ENCODE measurements around the gene CDKN2AIPNL.

DNA sequence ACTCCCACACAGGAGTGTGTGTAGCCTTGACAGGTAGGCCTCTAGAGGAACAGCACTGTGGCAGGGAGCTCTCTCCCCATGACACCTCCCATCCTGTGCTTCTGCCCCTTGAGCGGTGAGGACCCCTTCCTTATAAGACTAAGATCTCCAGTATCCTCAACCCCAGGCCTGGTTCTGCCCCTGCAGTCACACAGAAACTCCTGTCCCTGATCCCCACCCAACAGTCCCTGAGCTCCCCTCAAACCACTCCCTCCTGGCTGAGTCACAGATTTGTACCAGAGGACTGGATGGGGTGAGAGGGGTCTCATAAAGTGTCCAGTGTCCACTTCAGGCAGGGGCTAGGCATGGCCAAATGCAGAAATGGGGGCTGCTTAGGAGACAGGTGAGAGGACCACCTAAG, 47.8 kb upstream of the CDKN2AIPNL start:
- TF ChIP-seq, protein P1, sequence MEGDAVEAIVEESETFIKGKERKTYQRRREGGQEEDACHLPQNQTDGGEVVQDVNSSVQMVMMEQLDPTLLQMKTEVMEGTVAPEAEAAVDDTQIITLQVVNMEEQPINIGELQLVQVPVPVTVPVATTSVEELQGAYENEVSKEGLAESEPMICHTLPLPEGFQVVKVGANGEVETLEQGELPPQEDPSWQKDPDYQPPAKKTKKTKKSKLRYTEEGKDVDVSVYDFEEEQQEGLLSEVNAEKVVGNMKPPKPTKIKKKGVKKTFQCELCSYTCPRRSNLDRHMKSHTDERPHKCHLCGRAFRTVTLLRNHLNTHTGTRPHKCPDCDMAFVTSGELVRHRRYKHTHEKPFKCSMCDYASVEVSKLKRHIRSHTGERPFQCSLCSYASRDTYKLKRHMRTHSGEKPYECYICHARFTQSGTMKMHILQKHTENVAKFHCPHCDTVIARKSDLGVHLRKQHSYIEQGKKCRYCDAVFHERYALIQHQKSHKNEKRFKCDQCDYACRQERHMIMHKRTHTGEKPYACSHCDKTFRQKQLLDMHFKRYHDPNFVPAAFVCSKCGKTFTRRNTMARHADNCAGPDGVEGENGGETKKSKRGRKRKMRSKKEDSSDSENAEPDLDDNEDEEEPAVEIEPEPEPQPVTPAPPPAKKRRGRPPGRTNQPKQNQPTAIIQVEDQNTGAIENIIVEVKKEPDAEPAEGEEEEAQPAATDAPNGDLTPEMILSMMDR (conservative IDR thresholded peaks at IDR 0.05; ENCODE audit: low read depth, low read length) = no peak
- no peak for TF ChIP-seq EZH2 (IDR thresholded peaks at IDR 0.05; ENCODE audit: borderline replicate concordance, low read depth, low read length, poor library complexity, severe bottlenecking)

Measured in A673 (cell line).